HUES64 (cell line): Measurements from ENCODE around the gene TAF11.
"Not testable (repeated sequence)": the region's sequence is repeated elsewhere in the genome, so short reads cannot be mapped to it uniquely, and the experiment has no call there.

Experiments used
- H3K27ac ChIP-seq: 2 replicates; pipeline ENCODE4 v1.7.0; 2013; ENCODE audit warnings: low read depth, low read length, inconsistent platforms
- H3K27me3 ChIP-seq: 2 replicates; pipeline ENCODE4 v1.6.1; 2013; ENCODE audit warnings: mild to moderate bottlenecking, low read length; ENCODE audit not compliant: insufficient read depth
- H3K36me3 ChIP-seq: 2 replicates; pipeline ENCODE4 v1.6.1; 2013; ENCODE audit warnings: mild to moderate bottlenecking, low read length; ENCODE audit not compliant: insufficient read depth
- H3K4me1 ChIP-seq: 2 replicates; pipeline ENCODE4 v1.6.1; 2013; ENCODE audit warnings: mild to moderate bottlenecking, low read length, moderate library complexity; ENCODE audit not compliant: insufficient read depth
- H3K4me3 ChIP-seq: 2 replicates; pipeline ENCODE4 v1.5.1; 2013; ENCODE audit warnings: mild to moderate bottlenecking, low read length, moderate library complexity
- H3K9ac ChIP-seq: 2 replicates; pipeline ENCODE4 v1.6.1; 2013; ENCODE audit warnings: mild to moderate bottlenecking, low read depth, low read length
- H3K9me3 ChIP-seq: 2 replicates; pipeline ENCODE4 v1.6.1; 2013; ENCODE audit warnings: low read depth, low read length; ENCODE audit not compliant: insufficient read depth
- WGBS: fragments of 150-250, 120-280 bp; methylation state at CpG from one replicate; pipeline ENCODE4 v1.1.7; 2013; ENCODE audit warnings: missing lambda C conversion rate; 5-methylcytosine and 5-hydroxymethylcytosine counted together

The TAF11 gene

GRCh38 chr6:34885837-34886236 lies 2.0 kb downstream of the TAF11 start:
- H3K4me3 ChIP-seq, H3K4me1 ChIP-seq, H3K9ac ChIP-seq, H3K27me3 ChIP-seq, H3K27ac ChIP-seq, H3K9me3 ChIP-seq: not testable (repeated sequence)
- peaks cover 41% of the 10 kb centered on the region for H3K36me3 ChIP-seq
- 98% methylated on average over 15 of the region's 15 CpGs for WGBS

GRCh38 chr6:34884996-34885395 lies 2.8 kb downstream of the TAF11 start:
- Histone ChIP-seq H3K27ac (no peak overlapping the region), H3K36me3 (peaks cover 49% of the 10 kb centered on the region), H3K9ac (no peak overlapping the region), H3K4me1 (peaks cover 2% of the 10 kb centered on the region; the same call in 1 of the 2 replicates), H3K9me3 (no peaks in the 10 kb centered on the region), H3K4me3 (no peak overlapping the region), H3K27me3 (no peaks in the 10 kb centered on the region)
- 99% methylated on average over 2 of the region's 2 CpGs for WGBS

DNA sequence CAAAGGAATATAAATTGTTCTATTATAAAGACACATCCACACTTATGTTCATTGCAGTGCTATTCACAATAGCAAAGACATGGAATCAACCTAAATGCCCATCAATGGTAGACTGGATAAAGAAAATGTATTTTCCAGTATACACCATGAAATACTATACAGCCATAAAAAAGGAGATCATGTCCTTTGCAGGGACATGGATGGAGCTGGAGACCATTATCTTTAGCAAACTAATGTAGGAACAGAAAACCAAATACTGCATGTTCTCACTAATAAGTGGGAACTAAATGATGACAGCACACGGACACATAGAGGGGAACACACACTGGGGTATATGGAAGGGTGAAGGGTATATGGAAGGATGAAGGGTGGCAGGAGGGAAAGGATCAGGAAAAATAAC lies 3.8 kb downstream of the TAF11 start:
- 100% methylated on average over 1 of the region's 1 CpG for WGBS
- not testable (repeated sequence) for H3K4me1 ChIP-seq, H3K27ac ChIP-seq, H3K9me3 ChIP-seq, H3K9ac ChIP-seq, H3K27me3 ChIP-seq, H3K4me3 ChIP-seq
- peaks cover 57% of the 10 kb centered on the region for H3K36me3 ChIP-seq

- no peak overlapping the region for H3K27ac ChIP-seq
- 95% methylated on average over 5 of the region's 5 CpGs for WGBS
- H3K4me3 ChIP-seq, result no peak overlapping the region
- H3K36me3 ChIP-seq, result peaks cover 91% of the 10 kb centered on the region
- H3K4me1 ChIP-seq, result peaks cover 14% of the 10 kb centered on the region; the same call in 1 of the 2 replicates
- H3K9ac ChIP-seq, result no peak overlapping the region
- H3K27me3 ChIP-seq, result no peaks in the 10 kb centered on the region
- no peaks in the 10 kb centered on the region for H3K9me3 ChIP-seq
Measured at GRCh38 chr6:34877869-34878485, 9.9 kb downstream of the TAF11 start.

DNA sequence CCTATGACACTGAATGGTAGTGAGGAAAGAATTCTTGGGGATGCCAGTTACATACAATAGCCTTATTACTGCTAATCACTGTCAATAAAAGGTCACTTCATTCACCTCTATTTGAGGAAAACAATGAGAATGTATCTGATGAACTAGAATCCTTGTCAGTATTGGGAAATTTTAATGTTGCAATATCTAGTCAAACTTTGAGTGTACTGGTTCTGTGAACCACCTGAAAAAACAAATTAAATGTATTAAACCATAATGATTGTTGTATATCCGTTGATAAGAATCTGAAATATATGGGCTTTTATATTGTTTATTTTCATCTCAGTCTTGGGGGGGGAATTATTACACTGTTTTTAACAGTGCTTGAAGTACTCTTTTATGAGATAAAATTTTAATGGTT lies 10.6 kb downstream of the TAF11 start:
- Histone ChIP-seq H3K27me3 (no peaks in the 10 kb centered on the region), H3K4me3 (no peak overlapping the region), H3K9ac (no peak overlapping the region), H3K9me3 (no peaks in the 10 kb centered on the region), H3K4me1 (peaks cover 14% of the 10 kb centered on the region; the same call in 1 of the 2 replicates), H3K36me3 (peaks cover 94% of the 10 kb centered on the region), H3K27ac (no peak overlapping the region)
- WGBS, result 89% methylated on average over 1 of the region's 1 CpG

DNA sequence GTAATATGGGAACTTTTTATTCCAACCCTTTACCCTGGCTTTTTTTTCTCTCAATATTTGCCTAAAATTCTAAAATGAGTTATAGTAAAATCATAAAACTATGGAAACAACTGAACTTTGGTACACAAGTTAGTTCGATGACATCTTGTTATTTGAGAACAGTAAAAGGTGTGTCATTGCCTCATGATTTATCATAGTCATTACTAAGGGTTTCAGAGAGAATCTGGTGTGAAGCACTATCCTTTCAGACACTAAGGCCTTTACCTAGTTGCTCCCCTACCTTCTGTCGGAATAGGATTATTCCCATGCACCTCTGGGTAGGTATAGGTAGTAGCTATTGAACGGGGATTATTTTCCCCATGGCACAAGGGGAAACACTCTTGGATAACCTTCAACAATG lies 11.4 kb downstream of the TAF11 start:
- H3K4me1 ChIP-seq, result peaks cover 14% of the 10 kb centered on the region; the same call in 1 of the 2 replicates
- H3K4me3 ChIP-seq, result no peak overlapping the region
- peaks cover 97% of the 10 kb centered on the region for H3K36me3 ChIP-seq
- no peak overlapping the region for H3K27ac ChIP-seq
- no peak overlapping the region for H3K9ac ChIP-seq
- 100% methylated on average over 3 of the region's 3 CpGs for WGBS
- no peaks in the 10 kb centered on the region for H3K9me3 ChIP-seq
- no peaks in the 10 kb centered on the region for H3K27me3 ChIP-seq

GRCh38 chr6:34875292-34876213 lies 12.3 kb downstream of the TAF11 start:
- Histone ChIP-seq H3K9ac (0 out of 2 replicates have a peak overlapping the region, but pooled peaks have one; percentile 8), H3K9me3 (no peaks in the 10 kb centered on the region), H3K27me3 (no peaks in the 10 kb centered on the region), H3K36me3 (peaks cover 97% of the 10 kb centered on the region), H3K4me1 (peaks cover 14% of the 10 kb centered on the region; the same call in 1 of the 2 replicates), H3K4me3 (no peak overlapping the region), H3K27ac (no peak overlapping the region)
- WGBS, result 90% methylated on average over 4 of the region's 4 CpGs

- Histone ChIP-seq H3K36me3 (peaks cover 86% of the 10 kb centered on the region), H3K27me3 (no peaks in the 10 kb centered on the region), H3K9ac (no peak overlapping the region), H3K4me1 (peaks cover 14% of the 10 kb centered on the region; the same call in 1 of the 2 replicates), H3K4me3 (no peak overlapping the region), H3K9me3 (no peaks in the 10 kb centered on the region), H3K27ac (no peak overlapping the region)
- WGBS, result 91% methylated on average over 1 of the region's 1 CpG
Measured at GRCh38 chr6:34872332-34872731, 15.5 kb downstream of the TAF11 start.

DNA sequence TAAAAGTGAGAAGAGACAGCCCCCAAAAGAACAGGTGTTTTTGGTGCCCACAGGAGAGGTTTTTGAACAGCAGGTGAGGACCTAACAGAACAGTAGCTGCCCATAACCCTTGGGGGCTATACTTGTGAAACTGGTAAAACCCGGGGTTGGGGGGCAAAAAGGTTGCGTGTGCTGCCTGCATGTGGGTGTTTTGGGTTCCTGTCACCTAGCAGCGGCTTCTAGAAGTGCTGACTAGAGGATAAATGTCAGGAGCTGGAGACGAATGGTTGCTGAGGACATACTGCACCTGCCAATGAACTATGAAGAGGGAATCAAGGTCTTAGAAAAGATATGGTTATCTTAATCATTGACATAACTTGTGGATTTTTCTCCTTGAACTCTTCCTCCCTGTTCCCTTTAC lies 16.0 kb downstream of the TAF11 start:
- WGBS, result 93% methylated on average over 4 of the region's 4 CpGs
- Histone ChIP-seq H3K27me3 (no peaks in the 10 kb centered on the region), H3K9me3 (no peaks in the 10 kb centered on the region), H3K4me3 (no peak overlapping the region), H3K9ac (no peak overlapping the region), H3K4me1 (peaks cover 14% of the 10 kb centered on the region; the same call in 1 of the 2 replicates), H3K27ac (no peak overlapping the region), H3K36me3 (peaks cover 85% of the 10 kb centered on the region)

GRCh38 chr6:34867484-34867883 lies 20.4 kb downstream of the TAF11 start:
- Histone ChIP-seq H3K4me1 (no peaks in the 10 kb centered on the region), H3K9ac (no peak overlapping the region), H3K9me3 (no peaks in the 10 kb centered on the region), H3K27me3 (no peaks in the 10 kb centered on the region), H3K4me3 (no peak overlapping the region), H3K27ac (no peak overlapping the region), H3K36me3 (peaks cover 59% of the 10 kb centered on the region)
- WGBS, result 95% methylated on average over 3 of the region's 3 CpGs

DNA sequence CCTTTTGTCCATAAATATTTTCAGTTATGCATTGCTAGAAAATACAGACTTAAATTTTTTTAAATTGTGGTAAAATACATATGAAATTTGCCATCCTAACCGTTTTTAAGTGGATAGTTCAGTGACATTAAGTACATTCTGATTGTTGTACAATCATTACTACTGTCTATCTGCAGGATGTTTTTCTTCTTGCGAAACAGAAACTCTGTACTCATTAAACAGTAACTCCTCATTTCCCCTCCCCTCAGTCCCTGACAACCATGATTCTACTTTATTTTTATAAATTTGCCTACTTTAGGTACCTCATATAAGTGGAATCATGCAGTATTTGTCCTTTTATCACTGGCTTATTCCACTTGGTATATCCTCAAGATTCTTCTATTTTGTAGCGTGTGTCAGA lies 21.3 kb downstream of the TAF11 start:
- Histone ChIP-seq H3K9me3 (no peaks in the 10 kb centered on the region), H3K36me3 (peaks cover 53% of the 10 kb centered on the region), H3K9ac (no peak overlapping the region), H3K4me1 (no peaks in the 10 kb centered on the region), H3K27me3 (no peaks in the 10 kb centered on the region), H3K4me3 (no peak overlapping the region), H3K27ac (no peak overlapping the region)
- WGBS, result 98% methylated on average over 3 of the region's 3 CpGs
